NCI-H82 (cell line): ENCODE results near the gene PHLDA3.
"Not testable (repeated sequence)": the region's sequence is repeated elsewhere in the genome, so short reads cannot be mapped to it uniquely, and the experiment has no call there.

Experiments used
- DNase-seq: peaks from one replicate; lab custom pipeline; 2025; lab: John Stamatoyannopoulos, UW

PHLDA3 gene

GRCh38 chr1:201486187-201486586 is 17.2 kb upstream of the PHLDA3 start:
- no peak for DNase-seq

GRCh38 chr1:201485184-201485774 is 16.3 kb upstream of the PHLDA3 start:
- DNase-seq, result no peak

- DNase-seq, result no peak
Observed at GRCh38 chr1:201483373-201483949, 14.5 kb upstream of the PHLDA3 start.

GRCh38 chr1:201482755-201483154 is 13.8 kb upstream of the PHLDA3 start:
- no peak for DNase-seq

GRCh38 chr1:201481761-201482493 is 12.9 kb upstream of the PHLDA3 start:
- DNase-seq, result peak; percentile 93

GRCh38 chr1:201481004-201481380 is 12.0 kb upstream of the PHLDA3 start:
- no peak for DNase-seq

GRCh38 chr1:201480231-201481003 is 11.4 kb upstream of the PHLDA3 start:
- DNase-seq, result peak; percentile 92

- no peak for DNase-seq
Observed at GRCh38 chr1:201479201-201479730, 10.3 kb upstream of the PHLDA3 start.

- not testable (repeated sequence) for DNase-seq
Observed at GRCh38 chr1:201478666-201479065, 9.7 kb upstream of the PHLDA3 start.

GRCh38 chr1:201476670-201477344 is 7.8 kb upstream of the PHLDA3 start:
- no peak for DNase-seq

GRCh38 chr1:201475915-201476669 is 7.1 kb upstream of the PHLDA3 start:
- no peak for DNase-seq

- DNase-seq, result no peak
Observed at GRCh38 chr1:201475130-201475529, 6.1 kb upstream of the PHLDA3 start.

- DNase-seq, result no peak
Observed at GRCh38 chr1:201473296-201473695, 4.3 kb upstream of the PHLDA3 start.

GRCh38 chr1:201472321-201472720 is 3.3 kb upstream of the PHLDA3 start:
- DNase-seq, result not testable (repeated sequence)

GRCh38 chr1:201471772-201472171 is 2.8 kb upstream of the PHLDA3 start:
- no peak for DNase-seq

GRCh38 chr1:201470581-201470980 is 1.6 kb upstream of the PHLDA3 start:
- no peak for DNase-seq

- no peak for DNase-seq
Observed at GRCh38 chr1:201469645-201470074, 672 bp upstream of the PHLDA3 start.

GRCh38 chr1:201468501-201468843 is 516 bp downstream of the PHLDA3 start:
- no peak for DNase-seq

- peak; percentile 36 for DNase-seq
Observed at GRCh38 chr1:201466492-201466891, 2.5 kb downstream of the PHLDA3 start.

GRCh38 chr1:201465698-201466290 is 3.2 kb downstream of the PHLDA3 start:
- DNase-seq, result no peak

GRCh38 chr1:201463071-201463552 is 5.9 kb downstream of the PHLDA3 start:
- DNase-seq, result no peak
